Measurements from ENCODE around the gene CEBPA.

The CEBPA gene

DNA sequence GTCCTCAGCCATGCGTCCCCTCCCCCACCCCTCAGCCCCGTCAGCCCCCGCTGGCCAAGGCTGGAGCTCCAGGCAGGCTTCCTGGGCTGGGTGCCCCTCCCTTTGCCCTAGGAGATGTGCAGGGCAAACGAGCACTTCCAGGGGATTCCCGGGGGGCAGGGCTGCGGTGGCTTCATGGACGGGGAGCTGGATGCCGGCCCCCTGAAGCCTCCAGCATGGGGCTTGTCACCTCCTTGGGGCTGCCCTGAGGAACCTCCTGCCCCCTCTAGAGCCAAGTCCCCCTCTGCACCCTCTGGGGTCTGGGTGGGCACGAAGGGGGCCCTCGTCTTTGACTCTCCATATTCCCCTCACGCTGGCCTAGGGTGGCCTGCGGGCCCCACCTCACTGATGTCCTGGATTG is 51.3 kb downstream of the CEBPA start:
- no peak for DNase-seq (ENCODE audit: low read depth in 2 of 2)

DNA sequence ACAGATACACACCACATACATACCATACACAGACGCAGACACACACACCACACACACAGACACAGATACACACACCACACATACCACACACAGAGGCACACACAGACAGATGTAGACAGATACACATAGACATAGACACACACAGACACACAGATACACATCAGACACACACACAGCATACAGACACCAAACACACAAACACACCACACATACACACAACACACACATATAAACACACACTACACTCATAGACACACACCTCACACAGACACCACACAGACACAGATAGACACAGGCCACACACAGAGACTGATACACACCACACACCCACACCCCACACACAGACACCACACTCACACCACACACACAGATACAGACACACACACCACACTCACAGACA is 51.8 kb downstream of the CEBPA start:
- DNase-seq (ENCODE audit: low read depth in 2 of 2), result no peak
